Measurements from ENCODE around the gene LPP.

The LPP gene

GRCh38 chr3:188480011-188480410 lies 326.1 kb downstream of the LPP start:
- no peak for DNase-seq (ENCODE audit: low read depth in 1 of 2, low spot score in 1 of 2)
- Histone ChIP-seq H3K27me3 (ENCODE audit: insufficient read depth, poor library complexity, severe bottlenecking) (no peaks in the 10 kb centered on the region), H3K4me3 (replicated peaks; ENCODE audit: insufficient read depth, low read length) (no peak overlapping the region), H3K27ac (replicated peaks) (no peak overlapping the region)
- TF ChIP-seq POLR2AphosphoS5 (IDR thresholded peaks at IDR 0.05; ENCODE audit: low read depth) (no peak), REST (IDR thresholded peaks at IDR 0.05; ENCODE audit: insufficient replicate concordance, low read depth) (no peak), CTCF (IDR thresholded peaks at IDR 0.05; ENCODE audit: insufficient read depth, low read length) (no peak), GABPA (IDR thresholded peaks at IDR 0.05; ENCODE audit: low read depth) (no peak), SPI1 (IDR thresholded peaks at IDR 0.05; ENCODE audit: borderline replicate concordance, low read depth) (no peak)

- no peak overlapping the region for H3K4me3 ChIP-seq (replicated peaks; ENCODE audit: insufficient read depth, low read length)
Observed at GRCh38 chr3:188482929-188483328, 329.0 kb downstream of the LPP start.

GRCh38 chr3:188486126-188486525 lies 332.2 kb downstream of the LPP start:
- TF ChIP-seq CTCF (IDR thresholded peaks at IDR 0.05; ENCODE audit: insufficient read depth, low read length) (no peak), REST (IDR thresholded peaks at IDR 0.05; ENCODE audit: insufficient replicate concordance, low read depth) (no peak), POLR2AphosphoS5 (IDR thresholded peaks at IDR 0.05; ENCODE audit: low read depth) (no peak), SPI1 (IDR thresholded peaks at IDR 0.05; ENCODE audit: borderline replicate concordance, low read depth) (no peak)
- no peaks in the 10 kb centered on the region for H3K27me3 ChIP-seq (ENCODE audit: insufficient read depth, poor library complexity, severe bottlenecking)
- H3K4me3 ChIP-seq (replicated peaks; ENCODE audit: insufficient read depth, low read length), result no peak overlapping the region
- H3K27ac ChIP-seq (replicated peaks), result no peak overlapping the region
- no peak for DNase-seq (ENCODE audit: low read depth in 1 of 2, low spot score in 1 of 2)

More at GRCh38 chr3:188482929-188483328, 329.0 kb downstream of the LPP start:
- Histone ChIP-seq H3K27me3 (ENCODE audit: insufficient read depth, poor library complexity, severe bottlenecking) (no peaks in the 10 kb centered on the region), H3K27ac (replicated peaks) (no peak overlapping the region)
- no peak for DNase-seq (ENCODE audit: low read depth in 1 of 2, low spot score in 1 of 2)
- no peak for TF ChIP-seq POLR2AphosphoS5 (IDR thresholded peaks at IDR 0.05; ENCODE audit: low read depth)

GRCh38 chr3:188486952-188487351 lies 333.0 kb downstream of the LPP start:
- H3K27ac ChIP-seq (replicated peaks), result no peak overlapping the region
- H3K4me3 ChIP-seq (replicated peaks; ENCODE audit: insufficient read depth, low read length), result no peak overlapping the region
- H3K27me3 ChIP-seq (ENCODE audit: insufficient read depth, poor library complexity, severe bottlenecking), result no peaks in the 10 kb centered on the region
- DNase-seq (ENCODE audit: low read depth in 1 of 2, low spot score in 1 of 2), result no peak
- no peak for TF ChIP-seq CTCF (IDR thresholded peaks at IDR 0.05; ENCODE audit: insufficient read depth, low read length)
- no peak for TF ChIP-seq SPI1 (IDR thresholded peaks at IDR 0.05; ENCODE audit: borderline replicate concordance, low read depth)
- TF ChIP-seq POLR2AphosphoS5 (IDR thresholded peaks at IDR 0.05; ENCODE audit: low read depth), result no peak
- TF ChIP-seq REST (IDR thresholded peaks at IDR 0.05; ENCODE audit: insufficient replicate concordance, low read depth), result no peak
- no peak for TF ChIP-seq GABPA (IDR thresholded peaks at IDR 0.05; ENCODE audit: low read depth)
